ENCODE measurements around the gene SELENBP1.

The SELENBP1 gene

GRCh38 chr1:151343587-151343986 lies 28.9 kb downstream of the SELENBP1 start:
- DNase-seq (ENCODE audit: low spot score), result no peak

- DNase-seq (ENCODE audit: low spot score), result no peak
Observed at GRCh38 chr1:151342569-151342968, 29.9 kb downstream of the SELENBP1 start.

GRCh38 chr1:151342021-151342420 lies 30.5 kb downstream of the SELENBP1 start:
- no peak for DNase-seq (ENCODE audit: low spot score)

GRCh38 chr1:151340870-151341754 lies 31.4 kb downstream of the SELENBP1 start:
- DNase-seq (ENCODE audit: low spot score), result peak; percentile 73

GRCh38 chr1:151336556-151336955 lies 35.9 kb downstream of the SELENBP1 start:
- no peak for DNase-seq (ENCODE audit: low spot score)

- DNase-seq (ENCODE audit: low spot score), result no peak
Observed at GRCh38 chr1:151334822-151335221, 37.7 kb downstream of the SELENBP1 start.

- DNase-seq (ENCODE audit: low spot score), result no peak
Observed at GRCh38 chr1:151327903-151328674, 44.4 kb downstream of the SELENBP1 start.

GRCh38 chr1:151327223-151327902 lies 45.1 kb downstream of the SELENBP1 start, which contains the start of gene PI4KB:
Gene PI4KB, minus strand, starts transcription at chr1:151327416. Its CDS starts 10,935 bp downstream, at chr1:151316481.
- DNase-seq (ENCODE audit: low spot score), result peak; percentile 97

GRCh38 chr1:151326619-151327222 lies 45.8 kb downstream of the SELENBP1 start:
- DNase-seq (ENCODE audit: low spot score), result peak; percentile 29

GRCh38 chr1:151325646-151326429 lies 46.7 kb downstream of the SELENBP1 start:
- no peak for DNase-seq (ENCODE audit: low spot score)

- DNase-seq (ENCODE audit: low spot score), result no peak
Observed at GRCh38 chr1:151325231-151325630, 47.3 kb downstream of the SELENBP1 start.

GRCh38 chr1:151324390-151324930 lies 48.0 kb downstream of the SELENBP1 start:
- no peak for DNase-seq (ENCODE audit: low spot score)

- no peak for DNase-seq (ENCODE audit: low spot score)
Observed at GRCh38 chr1:151318975-151319374, 53.5 kb downstream of the SELENBP1 start.

GRCh38 chr1:151315565-151316235 lies 56.8 kb downstream of the SELENBP1 start:
- DNase-seq (ENCODE audit: low spot score), result no peak

Measured in SW480 (cell line).